ENCODE measurements around the gene PARM1.
"Not testable (repeated sequence)": the region's sequence is repeated elsewhere in the genome, so short reads cannot be mapped to it uniquely, and the experiment has no call there.

Gene PARM1

GRCh38 chr4:74994436-74994835 lies 61.5 kb downstream of the PARM1 start:
- DNase-seq, result not testable (repeated sequence)

GRCh38 chr4:74996996-74997395 lies 64.1 kb downstream of the PARM1 start:
- DNase-seq, result no peak

DNA sequence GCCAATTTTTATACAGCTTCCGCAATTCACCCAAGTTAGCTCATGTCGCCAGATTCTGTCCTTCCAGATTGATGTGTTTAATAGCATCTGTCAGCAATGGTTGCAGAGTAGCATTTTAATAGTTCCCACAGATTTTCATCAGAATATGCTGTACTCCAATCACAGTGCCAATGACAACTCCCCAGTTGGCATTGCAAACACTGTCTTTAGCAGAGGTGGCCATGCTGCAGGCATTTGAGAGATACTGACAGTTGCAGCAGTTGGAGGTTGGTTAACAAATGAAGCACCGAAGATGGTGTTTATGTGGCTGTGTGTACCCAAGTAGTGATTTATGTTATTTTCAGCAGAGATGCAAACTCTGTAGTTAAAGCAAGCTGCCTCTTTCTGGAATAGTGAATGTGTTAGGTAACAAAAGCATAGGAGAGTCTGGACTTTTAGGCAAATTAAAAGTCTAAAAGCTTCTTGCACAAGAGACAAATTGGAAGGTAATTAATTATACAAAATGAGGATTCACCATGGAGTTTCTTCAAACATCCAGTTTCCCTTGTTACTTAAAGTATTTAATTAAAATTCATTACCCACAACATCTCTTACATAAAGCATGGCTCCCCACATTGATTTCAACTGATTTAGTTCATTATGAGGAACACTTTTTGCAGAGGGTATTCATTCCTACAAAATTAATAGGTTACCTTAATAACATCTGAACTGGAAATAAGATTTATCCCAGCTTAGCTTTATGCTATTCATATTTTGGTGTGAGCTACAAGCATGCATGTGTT lies 65.2 kb downstream of the PARM1 start:
- no peak for DNase-seq

DNA sequence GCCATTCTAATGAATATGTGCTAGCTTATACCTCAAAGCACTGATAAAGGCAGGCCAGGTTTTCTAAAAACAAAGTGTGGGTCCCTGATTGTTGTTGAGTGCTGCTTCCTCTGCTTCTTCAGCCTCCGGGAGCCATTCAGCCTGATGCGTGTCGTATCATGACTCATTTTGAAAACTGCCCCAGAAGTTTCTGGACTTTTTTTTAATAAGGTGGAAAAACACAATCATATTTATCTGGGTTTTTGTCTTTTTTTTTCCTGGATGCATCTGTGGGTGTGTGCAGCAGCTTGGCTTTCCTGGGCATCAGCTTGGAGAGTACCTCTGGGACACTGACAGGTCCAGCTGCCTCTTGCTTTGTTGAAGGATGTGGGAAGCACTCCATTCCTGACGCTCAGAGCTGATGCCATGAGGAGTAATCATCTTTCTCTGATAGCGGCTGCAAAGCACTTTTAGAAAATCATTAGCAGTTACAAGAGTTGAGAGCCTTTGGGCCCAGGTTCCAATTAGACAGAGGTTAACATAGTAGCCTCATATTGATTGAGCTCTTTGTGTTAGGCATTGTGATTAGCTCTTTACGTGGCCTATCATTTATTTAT lies 66.9 kb downstream of the PARM1 start:
- DNase-seq, result no peak

GRCh38 chr4:75001871-75002270 lies 69.0 kb downstream of the PARM1 start:
- DNase-seq, result no peak

- no peak for DNase-seq
Measured at GRCh38 chr4:75002381-75002780, 69.5 kb downstream of the PARM1 start.

- DNase-seq, result no peak
Measured at GRCh38 chr4:75003979-75004378, 71.1 kb downstream of the PARM1 start.

GRCh38 chr4:75004755-75005668 lies 72.1 kb downstream of the PARM1 start:
- DNase-seq, result no peak

- no peak for DNase-seq
Measured at GRCh38 chr4:75005727-75006126, 72.8 kb downstream of the PARM1 start.

DNA sequence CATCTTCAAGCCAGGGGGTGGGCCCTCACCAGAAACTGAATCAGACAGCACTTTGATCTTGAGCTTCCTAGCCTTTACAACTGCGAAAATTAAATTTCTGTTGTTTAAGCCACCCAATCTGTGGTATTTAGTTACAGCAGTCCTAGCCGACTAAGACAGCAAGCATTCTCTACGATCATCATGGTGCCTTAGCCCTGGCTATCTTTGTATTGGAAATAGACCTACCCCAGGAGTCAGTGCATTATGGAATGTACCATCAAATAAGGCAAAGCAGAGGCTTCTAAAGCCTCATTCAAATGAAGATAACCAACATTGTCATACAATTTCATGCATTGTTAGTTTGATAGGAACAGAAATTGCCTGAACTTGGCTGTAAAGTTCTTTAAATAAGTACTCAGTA lies 75.0 kb downstream of the PARM1 start:
- DNase-seq, result no peak

DNA sequence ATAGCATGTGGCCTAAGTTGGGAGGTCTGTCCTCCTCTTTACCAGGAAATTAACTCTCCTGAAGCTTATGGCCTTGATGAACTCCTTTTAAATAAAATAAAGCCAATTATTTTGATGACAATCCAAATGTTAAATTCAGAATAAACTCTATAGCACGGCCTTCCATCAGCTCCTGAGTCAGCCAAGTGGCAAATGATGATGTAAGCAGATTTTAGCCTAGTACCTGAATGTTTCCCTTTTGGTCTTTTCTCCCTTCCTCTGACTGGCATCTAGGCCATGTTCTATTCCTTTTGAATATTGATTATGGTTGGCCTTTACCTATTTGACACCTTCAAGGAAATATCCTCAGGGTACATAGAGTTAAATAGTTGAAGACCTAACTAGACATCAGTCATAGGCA lies 76.2 kb downstream of the PARM1 start:
- no peak for DNase-seq

GRCh38 chr4:75011131-75011795 lies 78.3 kb downstream of the PARM1 start:
- DNase-seq, result no peak

- DNase-seq, result no peak
Measured at GRCh38 chr4:75015627-75016026, 82.7 kb downstream of the PARM1 start.

- DNase-seq, result no peak
Measured at GRCh38 chr4:75016472-75016871, 83.6 kb downstream of the PARM1 start.

GRCh38 chr4:75018811-75019479 lies 86.0 kb downstream of the PARM1 start:
- no peak for DNase-seq

- DNase-seq, result no peak
Measured at GRCh38 chr4:75025431-75025830, 92.5 kb downstream of the PARM1 start.

DNA sequence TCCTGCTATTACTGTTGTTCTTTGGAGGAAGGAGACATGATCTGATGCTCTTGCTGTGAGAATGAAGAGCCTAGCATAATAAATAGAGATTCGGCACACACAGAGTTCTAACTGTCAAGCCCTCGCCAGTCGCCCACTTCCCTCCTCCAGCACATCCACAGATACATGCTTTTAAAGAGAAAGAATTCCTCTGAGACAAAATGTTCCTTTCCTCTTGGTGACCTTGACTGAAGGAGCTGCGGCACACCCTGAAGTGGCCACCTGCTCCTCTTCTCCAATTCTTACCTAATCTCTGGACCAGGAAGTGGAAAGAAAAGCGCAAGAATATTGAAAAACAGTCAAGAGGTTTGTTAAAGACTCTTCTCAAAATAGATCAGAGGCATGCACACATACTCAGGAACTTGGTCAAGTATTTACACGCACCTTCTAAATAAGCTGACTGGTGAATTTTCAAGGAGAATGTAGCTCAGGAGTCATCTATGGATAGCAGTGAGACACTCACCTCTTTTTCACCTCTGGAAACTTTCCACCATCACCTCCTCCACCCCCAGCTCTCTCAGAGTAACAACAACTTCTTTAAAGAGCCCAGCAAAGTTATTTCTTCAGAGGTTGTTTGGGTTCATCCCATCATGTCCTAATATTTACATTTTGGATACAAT lies 95.4 kb downstream of the PARM1 start:
- DNase-seq, result no peak

GRCh38 chr4:75030028-75030427 lies 97.1 kb downstream of the PARM1 start:
- DNase-seq, result no peak

- no peak for DNase-seq
Measured at GRCh38 chr4:75030649-75031235, 97.8 kb downstream of the PARM1 start.

- DNase-seq, result no peak
Measured at GRCh38 chr4:75031775-75032174, 98.9 kb downstream of the PARM1 start.

DNA sequence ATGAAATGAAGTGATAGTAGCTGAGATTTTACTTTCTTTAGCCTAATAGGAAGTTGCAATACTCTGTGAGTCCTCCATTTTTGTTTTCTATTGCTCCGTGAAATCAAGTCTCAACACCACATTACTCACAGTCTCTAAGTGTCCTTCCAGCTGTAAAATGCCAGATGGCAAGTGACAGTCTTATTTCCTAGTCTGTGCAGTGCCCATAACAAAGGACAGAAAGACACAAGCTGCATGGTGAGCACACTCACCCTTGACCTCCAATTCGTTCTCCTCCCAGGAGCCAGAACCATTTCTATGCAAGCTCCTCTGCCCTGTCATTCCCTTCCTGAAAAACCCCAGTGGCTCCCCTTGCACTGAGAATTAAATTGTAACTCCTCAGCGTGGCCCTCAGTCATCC lies 101.6 kb downstream of the PARM1 start:
- no peak for DNase-seq

DNA sequence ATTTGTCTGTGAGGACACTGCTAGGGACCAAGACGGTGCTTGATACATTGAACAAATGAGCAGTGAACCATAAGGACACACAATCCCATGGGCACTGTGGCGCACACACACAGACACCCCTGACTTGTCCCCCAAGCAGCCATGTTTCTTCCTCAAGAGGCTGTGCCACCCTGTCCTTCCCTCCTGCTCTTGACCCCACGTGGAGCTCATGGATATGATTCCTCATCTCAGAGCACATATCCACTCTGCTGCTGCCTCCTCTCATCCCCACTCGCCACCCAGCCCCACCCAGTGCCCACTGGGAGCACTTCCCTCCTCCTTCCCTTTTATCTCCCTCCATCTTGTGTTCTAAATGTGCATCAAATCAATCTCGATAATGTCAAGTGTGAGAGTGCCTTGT lies 102.4 kb downstream of the PARM1 start:
- no peak for DNase-seq

Measured in activated gamma-delta T cell (primary cell).